Pancreas (tissue), 10 donors: Measurements from ENCODE around the gene ASNS. TPM values are rescaled to one million over a fixed set of nuclear protein-coding genes. Genes with fewer than 3 reads are reported as not detected.
A peak's percentile ranks its signal among the peaks of the same experiment; 100 is the strongest.

Experiments used
- ATAC-seq, 4 donors: fragments of 200-7000 bp; cut with Tn5 transposase; one replicate each; pipeline versions ENCODE4 v1.8.0 to v1.9.1; 2020; ENCODE audit warnings: mild to moderate bottlenecking in 4 of 4, moderate library complexity in 4 of 4
- DNase-seq, 6 donors: peaks; one replicate each; pipeline ENCODE4 v3.0.0-alpha.2; 2020
- FAIRE-seq: peaks from 2 replicates; lab custom pipeline; 2012; peaks lifted over from hg19 to GRCh38; lab: Jason Lieb, UNC
- H3K27ac ChIP-seq, 4 donors: fragments of 200-600 bp; sonication (generic); 1 replicate in 3 of 4; 2 replicates in 1 of 4; pipeline versions ENCODE4 v1.5.0 to v1.8.0; 2020
- H3K27me3 ChIP-seq, 4 donors: fragments of 200-600 bp; one replicate each; pipeline ENCODE4 v1.8.0; 2021
- H3K36me3 ChIP-seq, 3 donors: fragments of 200-600 bp; sonication (generic) in 1 of 3; one replicate each; pipeline versions ENCODE4 v1.5.0 to v1.8.0; 2020 to 2021
- H3K4me1 ChIP-seq, 3 donors: fragments of 200-600 bp; one replicate each; pipeline ENCODE4 v1.8.0; 2021
- H3K4me3 ChIP-seq, 4 donors: fragments of 200-600 bp; sonication (generic) in 2 of 4; one replicate each; pipeline versions ENCODE4 v1.5.0 to v1.8.0; 2020 to 2021
- H3K9me3 ChIP-seq, 4 donors: fragments of 200-600 bp; one replicate each; pipeline ENCODE4 v1.8.0; 2021
- WGBS, 2 donors: extraction: QIAGEN DNeasy Blood & Tissue Kit; methylation state at CpG; one replicate each; pipeline ENCODE4 v1.1.7; 2013; 5-methylcytosine and 5-hydroxymethylcytosine counted together
- intact Hi-C, 3 donors: fragments of 100-400 bp; cut with DNase I; formaldehyde crosslinking; loops; one replicate each; pipeline versions ENCODE4 v1.11.1 to v1.14.2; 2022
- polyA plus RNA-seq, 2 donors: library from polyadenylated mRNA; stranded (reverse); fragments of 200-250 nt; gene quantifications; one replicate each; pipeline ENCODE4 v1.2.3, GENCODE V29; 2013
- total RNA-seq, 6 donors: library from RNA; stranded (reverse); fragmentation: NEBNext Ultra II Directional in 4 of 6; extraction: Animal tissue kit (Norgen Biotek cat#: 25700) in 4 of 6; gene quantifications; one replicate each; pipeline versions ENCODE4 v1.2.1 to v1.2.4, GENCODE V29; 2021 to 2023
- TF ChIP-seq, protein P1 (sequence below), 4 donors: fragments of 200-600 bp; sonication (generic) in 3 of 4; IDR thresholded peaks; one replicate each; pipeline versions ENCODE4 v1.5.0 to v1.8.0; 2021; ENCODE audit warnings: antibody characterized with exemption in 4 of 4
- donor health status: healthy with polysubstance abuse.
- donor health status: DM: no; HTN: no; CAD: no; lungs with moderate emphysema.
- donor health status: DM: no; HTN: no; CAD: no.
- donor health status: control.
- donor health status: control.
- donor health status: Bipolar disorder and iron deficiency.
- donor health status: DM: yes; HTN: yes; CAD: no.
- donor health status: DM: no; HTN: no; CAD: no.
- donor health status: DM: no; HTN: no; CAD: no.
- donor health status: DM: yes; HTN: yes; CAD: no.

Gene ASNS
- total and polyA plus RNA-seq, 8 donors = 10.3 to 232 (median 24.7) TPM

DNA sequence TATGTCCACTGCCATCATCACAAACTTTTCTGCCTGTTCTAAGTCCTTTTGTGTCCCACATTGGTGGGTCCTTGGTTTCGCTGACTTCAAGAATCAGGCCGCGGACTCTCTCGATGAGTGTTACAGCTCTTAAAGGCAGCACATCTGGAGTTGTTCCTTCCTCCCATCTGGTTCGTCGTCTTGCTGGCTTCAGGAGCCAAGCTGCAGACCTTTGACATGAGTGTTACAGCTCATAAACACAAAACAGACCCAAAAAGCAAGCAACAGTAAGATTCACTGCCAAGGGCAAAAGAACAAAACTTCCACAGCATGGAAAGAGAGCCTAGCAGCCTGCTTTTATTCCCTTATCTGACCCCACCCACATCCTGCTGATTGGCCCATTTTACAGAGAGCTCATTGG is 30.2 kb downstream of the ASNS start:
- TF ChIP-seq, protein P1, sequence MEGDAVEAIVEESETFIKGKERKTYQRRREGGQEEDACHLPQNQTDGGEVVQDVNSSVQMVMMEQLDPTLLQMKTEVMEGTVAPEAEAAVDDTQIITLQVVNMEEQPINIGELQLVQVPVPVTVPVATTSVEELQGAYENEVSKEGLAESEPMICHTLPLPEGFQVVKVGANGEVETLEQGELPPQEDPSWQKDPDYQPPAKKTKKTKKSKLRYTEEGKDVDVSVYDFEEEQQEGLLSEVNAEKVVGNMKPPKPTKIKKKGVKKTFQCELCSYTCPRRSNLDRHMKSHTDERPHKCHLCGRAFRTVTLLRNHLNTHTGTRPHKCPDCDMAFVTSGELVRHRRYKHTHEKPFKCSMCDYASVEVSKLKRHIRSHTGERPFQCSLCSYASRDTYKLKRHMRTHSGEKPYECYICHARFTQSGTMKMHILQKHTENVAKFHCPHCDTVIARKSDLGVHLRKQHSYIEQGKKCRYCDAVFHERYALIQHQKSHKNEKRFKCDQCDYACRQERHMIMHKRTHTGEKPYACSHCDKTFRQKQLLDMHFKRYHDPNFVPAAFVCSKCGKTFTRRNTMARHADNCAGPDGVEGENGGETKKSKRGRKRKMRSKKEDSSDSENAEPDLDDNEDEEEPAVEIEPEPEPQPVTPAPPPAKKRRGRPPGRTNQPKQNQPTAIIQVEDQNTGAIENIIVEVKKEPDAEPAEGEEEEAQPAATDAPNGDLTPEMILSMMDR (IDR thresholded peaks at IDR 0.05) = no peak
- no peak for FAIRE-seq
- Histone ChIP-seq H3K27me3 (no peaks in the 10 kb centered on the region), H3K4me1 (no peaks in the 10 kb centered on the region), H3K27ac (no peak overlapping the region), H3K9me3 (no peaks in the 10 kb centered on the region), H3K36me3 (no peaks in the 10 kb centered on the region), H3K4me3 (no peak overlapping the region)
- 76 to 85% methylated on average over 6 of the region's 6 CpGs for WGBS, 2 donors
- intact Hi-C loops = no loop called here
- no peak for DNase-seq
- ATAC-seq = no peak

DNA sequence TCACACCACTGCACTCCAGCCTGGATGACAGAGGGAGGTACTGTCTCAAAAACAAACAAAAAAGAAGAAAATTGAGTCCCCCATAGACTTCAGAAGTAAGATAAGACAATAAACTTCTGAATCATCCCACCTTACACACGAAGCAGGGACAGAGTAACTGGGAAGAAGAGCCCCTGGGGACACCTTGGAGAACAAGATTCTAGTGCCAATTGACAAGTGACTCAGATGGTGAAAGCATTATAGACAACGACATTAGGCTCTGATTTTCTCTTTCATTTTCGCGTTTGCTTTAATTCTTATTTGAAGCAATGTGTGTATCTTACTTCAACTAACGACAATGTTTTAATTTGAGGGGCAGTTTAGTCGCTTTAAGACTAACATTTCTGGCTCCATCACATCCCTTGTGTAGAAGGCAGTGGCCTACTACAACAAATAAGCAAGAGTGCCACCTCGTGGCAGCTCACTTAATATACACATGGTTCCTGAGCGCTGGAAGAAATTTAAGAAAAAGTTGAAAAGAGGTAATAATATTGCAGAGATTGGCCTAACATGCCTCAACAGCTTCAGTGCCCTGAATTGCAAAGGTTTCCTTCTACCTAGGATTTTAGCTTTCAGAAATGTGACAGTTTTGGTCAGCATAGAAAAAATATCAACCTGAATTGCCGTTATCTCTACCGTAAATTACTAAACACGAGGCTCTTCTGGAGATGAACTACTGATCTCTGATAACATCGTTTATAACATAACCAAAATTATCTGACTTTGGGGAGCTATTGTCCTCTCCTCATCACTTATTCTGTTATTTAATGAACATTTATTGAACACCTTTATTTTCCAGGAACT is 36.7 kb downstream of the ASNS start:
- Histone ChIP-seq H3K27ac (no peak overlapping the region), H3K27me3 (no peaks in the 10 kb centered on the region), H3K9me3 (no peaks in the 10 kb centered on the region), H3K4me1 (no peaks in the 10 kb centered on the region), H3K36me3 (no peaks in the 10 kb centered on the region), H3K4me3 (no peak overlapping the region)
- peak in 3 of 4 donors; percentile 86 to 88 (median 86) for ATAC-seq
- intact Hi-C loops = loop anchor here in 1 of 3 donors (10.0 kb wide), 2 partner anchors 331 to 731 kb away; no protein-coding TSS in a partner anchor
- DNase-seq = peak in 5 of 6 donors; percentile 22 to 85 (median 55)
- FAIRE-seq = peak; percentile 64
- TF ChIP-seq, protein P1 (IDR thresholded peaks at IDR 0.05) = peak; percentile 30 to 71 (median 55)
- WGBS, 2 donors = 25 to 27% methylated on average over 12 of the region's 12 CpGs

DNA sequence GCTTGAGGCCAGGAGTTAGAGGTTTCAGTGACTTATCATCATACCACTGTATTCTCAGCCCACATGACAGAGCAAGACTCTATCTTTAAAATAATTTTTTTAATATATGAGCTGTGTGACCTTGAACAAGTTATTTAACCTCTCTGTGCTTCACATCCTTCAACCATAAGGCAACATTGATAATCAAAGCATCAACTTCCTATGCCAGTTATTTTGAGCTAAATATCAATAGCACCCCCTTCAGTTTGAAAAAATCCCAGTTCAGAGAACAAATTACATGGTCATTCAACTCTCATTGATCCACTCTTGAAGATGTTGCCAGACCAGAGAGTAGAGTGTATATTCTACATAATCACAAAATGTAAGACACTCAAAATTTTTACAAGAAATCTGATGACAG is 53.0 kb downstream of the ASNS start:
- Histone ChIP-seq H3K9me3 (no peaks in the 10 kb centered on the region), H3K27me3 (no peaks in the 10 kb centered on the region), H3K27ac (no peak overlapping the region), H3K4me1 (no peaks in the 10 kb centered on the region), H3K36me3 (no peaks in the 10 kb centered on the region), H3K4me3 (no peak overlapping the region)
- intact Hi-C loops = no loop called here
- TF ChIP-seq, protein P1 (IDR thresholded peaks at IDR 0.05) = no peak
- FAIRE-seq (no peak), DNase-seq (no peak), ATAC-seq (no peak)

DNA sequence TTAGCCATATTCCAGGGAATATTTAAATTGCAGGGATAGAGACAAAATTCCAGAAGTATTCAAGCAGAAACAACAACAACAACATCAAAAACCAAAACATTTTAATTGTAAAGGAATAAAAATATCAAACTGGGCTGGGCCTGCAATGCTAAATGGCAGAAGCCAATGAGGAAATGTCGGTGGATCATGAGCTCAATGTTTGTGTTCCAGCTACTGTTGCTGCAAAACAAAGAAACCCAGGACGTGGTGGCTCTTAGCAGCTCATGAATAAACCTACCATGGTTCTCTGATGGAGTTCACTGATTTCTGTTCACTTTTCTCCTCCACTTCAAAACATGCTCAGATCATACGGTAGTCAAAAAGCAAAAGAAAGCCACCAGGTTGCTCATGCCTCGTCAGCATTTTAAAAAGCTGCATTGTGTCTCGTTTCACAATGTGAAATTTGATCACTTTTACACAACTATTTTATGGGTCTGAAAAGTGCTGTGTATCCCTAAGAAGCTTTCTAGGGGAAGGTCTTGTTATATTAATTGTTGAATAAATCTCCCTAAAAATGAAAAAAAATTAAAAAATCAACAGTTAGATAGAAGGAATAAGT is 54.0 kb downstream of the ASNS start:
- intact Hi-C loops = no loop called here
- no peaks in the 10 kb centered on the region for H3K36me3 ChIP-seq
- no peaks in the 10 kb centered on the region for H3K4me1 ChIP-seq
- no peak for ATAC-seq
- TF ChIP-seq, protein P1 (IDR thresholded peaks at IDR 0.05) = no peak
- H3K27me3 ChIP-seq = no peaks in the 10 kb centered on the region
- no peak for FAIRE-seq
- no peaks in the 10 kb centered on the region for H3K9me3 ChIP-seq
- no peak overlapping the region for H3K4me3 ChIP-seq
- WGBS, 2 donors = 53 to 55% methylated on average over 5 of the region's 5 CpGs
- no peak overlapping the region for H3K27ac ChIP-seq
- DNase-seq = no peak

Other genes starting within 250 kb of the ASNS start
- under 1 TPM in 2 of 6 donors, not detected in 4; 0.23 to 0.49 TPM for gene TAC1, start 140.3 kb downstream of the ASNS start, total RNA-seq
- under 1 TPM; 0.57 to 0.66 TPM for gene TAC1, start 140.3 kb downstream of the ASNS start, polyA plus RNA-seq
- gene OCM2, start 117.8 kb upstream of the ASNS start, total RNA-seq = not detected
- gene OCM2, start 117.8 kb upstream of the ASNS start, polyA plus RNA-seq = not detected
- gene LMTK2, start 234.5 kb upstream of the ASNS start, total RNA-seq = 10 to 100 TPM; 15.2 to 20.0 (median 17.4) TPM
- 1 to 10 TPM; 5.9 to 7.7 TPM for gene LMTK2, start 234.5 kb upstream of the ASNS start, polyA plus RNA-seq